Choroid plexus epithelial cell (primary cell): Measurements from ENCODE around the gene DAPK1.

Experiments
- DNase-seq: peaks from one replicate; pipeline ENCODE4 v3.0.0-alpha.2; 2010; ENCODE audit warnings: low read depth
- H3K4me3 ChIP-seq: 2 replicates; pipeline ENCODE4 v1.5.1; 2011; ENCODE audit warnings: low read depth, mild to moderate bottlenecking, control low read depth, low read length, moderate library complexity
- CTCF ChIP-seq: conservative IDR thresholded peaks from 2 replicates; pipeline ENCODE4 v1.5.1; 2011; ENCODE audit warnings: low read depth, mild to moderate bottlenecking, control low read depth, inconsistent platforms, low read length, moderate library complexity

Gene DAPK1

DNA sequence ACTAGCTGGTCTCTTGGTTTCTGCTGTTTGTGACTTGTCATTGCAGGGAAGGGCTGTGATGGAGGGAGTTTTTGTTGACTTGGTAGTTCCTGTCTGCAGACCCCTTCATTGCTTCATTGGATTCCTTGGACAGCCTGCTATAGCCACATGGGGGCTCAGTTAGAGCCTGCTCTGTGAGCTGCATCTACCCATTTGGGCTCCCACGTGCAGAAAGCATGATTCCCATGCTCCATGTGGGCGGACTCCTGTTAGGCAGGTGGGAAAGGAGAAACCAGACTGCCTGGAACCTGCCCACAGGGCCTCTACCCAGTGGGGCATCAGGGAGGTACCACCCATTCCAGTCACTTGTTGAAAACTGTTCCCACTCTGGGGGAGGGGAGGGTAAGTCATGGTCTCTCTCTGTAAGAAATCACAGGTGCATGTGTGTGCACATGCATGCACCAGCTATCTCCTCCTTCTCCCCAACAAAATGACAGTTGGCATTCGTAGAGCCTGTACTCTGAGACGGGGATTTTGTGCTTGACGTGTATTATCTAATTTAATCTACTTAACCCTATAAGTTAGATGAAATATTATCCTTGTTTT lies 61.0 kb downstream of the DAPK1 start:
- H3K4me3 ChIP-seq = no peak overlapping the region
- no peak for TF ChIP-seq CTCF
- no peak for DNase-seq

DNA sequence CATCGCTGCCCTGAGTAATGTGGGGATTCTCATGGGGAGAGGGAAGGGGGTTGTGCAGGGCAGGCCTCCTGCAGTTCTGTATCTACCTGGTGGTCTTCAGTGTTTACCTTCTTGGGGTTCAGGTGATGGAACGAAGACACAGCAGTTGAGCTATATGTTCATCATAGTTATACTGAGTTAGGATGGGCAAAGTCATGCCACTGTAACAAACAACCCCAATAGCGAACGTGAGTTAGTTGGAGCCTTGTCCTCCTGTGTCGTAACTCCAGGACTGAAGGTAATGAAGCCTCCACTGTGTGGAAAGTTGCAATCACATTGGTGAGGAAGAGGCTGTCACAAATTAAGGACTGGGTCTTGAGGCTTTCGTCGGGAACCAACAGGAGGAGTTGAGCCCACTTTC lies 64.4 kb downstream of the DAPK1 start:
- H3K4me3 ChIP-seq = no peak overlapping the region
- TF ChIP-seq CTCF = no peak
- DNase-seq = no peak

DNA sequence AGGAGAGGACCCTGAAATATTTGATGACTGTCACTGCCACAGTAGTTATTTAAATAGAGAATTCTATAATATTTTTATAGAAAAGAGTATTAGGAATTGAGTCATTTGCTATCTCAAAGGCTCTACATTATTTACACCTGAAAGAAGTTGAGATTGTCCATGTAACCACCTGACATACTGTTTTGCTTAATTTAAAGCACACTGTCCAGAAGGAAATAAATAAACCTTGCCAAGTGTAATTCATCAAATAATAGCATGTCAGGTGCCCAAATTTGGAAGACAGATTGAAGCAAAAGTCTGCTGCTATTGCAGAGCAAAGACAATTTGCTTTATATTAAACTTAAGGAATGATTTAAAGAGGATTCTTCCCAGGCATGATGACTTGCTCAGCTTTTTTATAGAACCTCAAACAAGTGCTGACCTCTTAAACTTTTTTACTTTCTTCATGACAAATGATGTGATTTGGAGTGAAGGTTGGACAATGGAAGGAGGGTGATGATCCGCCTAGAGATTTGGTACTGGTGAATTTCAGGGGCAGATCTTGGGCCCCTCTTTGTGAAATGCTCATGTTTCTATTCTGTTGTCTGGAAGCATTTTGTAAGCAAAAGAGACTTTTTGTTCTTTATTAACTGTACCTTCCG lies 65.0 kb downstream of the DAPK1 start:
- DNase-seq = no peak
- no peak for TF ChIP-seq CTCF

DNA sequence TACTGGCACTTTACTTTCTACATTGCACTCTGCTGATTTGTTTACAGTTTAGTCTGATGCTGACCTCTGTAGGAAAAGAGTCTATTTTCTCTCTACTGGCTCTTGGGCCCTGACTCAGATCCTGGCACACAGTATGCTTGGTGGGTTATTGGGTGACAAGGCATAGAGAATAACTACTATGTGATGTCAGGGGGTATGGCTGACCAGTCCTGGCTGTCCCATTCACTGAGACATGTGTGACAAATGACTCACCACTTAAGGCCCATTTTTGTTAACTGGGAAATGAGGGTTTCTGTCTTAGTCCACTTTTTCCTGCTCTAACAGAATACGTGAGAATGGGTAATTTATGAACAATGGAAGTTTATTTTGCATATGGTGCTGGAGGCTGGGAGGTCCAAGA lies 66.4 kb downstream of the DAPK1 start:
- no peak overlapping the region for H3K4me3 ChIP-seq
- no peak for DNase-seq
- TF ChIP-seq CTCF = no peak

More for the DNA sequence above, 65.0 kb downstream of the DAPK1 start:
- H3K4me3 ChIP-seq = no peak overlapping the region

- DNase-seq = no peak
- TF ChIP-seq CTCF = no peak
- no peak overlapping the region for H3K4me3 ChIP-seq
Measured at GRCh38 chr9:87564791-87565241, 67.1 kb downstream of the DAPK1 start.

DNA sequence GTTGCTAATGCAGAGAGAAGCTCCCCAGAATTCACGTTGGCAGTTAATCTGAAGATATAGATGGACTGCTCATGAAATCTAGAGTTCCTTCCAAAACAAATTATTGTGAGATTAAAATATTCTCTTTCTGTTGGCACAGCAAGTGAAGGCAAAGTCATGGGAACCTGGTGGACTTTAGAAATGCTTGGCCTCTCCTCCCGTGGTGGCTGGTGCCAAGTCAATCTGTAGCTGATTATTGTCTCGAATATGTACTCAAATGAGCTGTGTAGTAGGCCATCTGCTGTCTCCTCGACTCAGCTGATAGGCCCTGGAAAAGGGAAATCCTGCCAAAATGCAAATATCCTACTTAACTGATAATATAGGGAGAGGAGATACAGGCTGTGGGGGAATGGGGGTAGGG lies 69.3 kb downstream of the DAPK1 start:
- TF ChIP-seq CTCF = no peak
- no peak overlapping the region for H3K4me3 ChIP-seq
- no peak for DNase-seq

DNA sequence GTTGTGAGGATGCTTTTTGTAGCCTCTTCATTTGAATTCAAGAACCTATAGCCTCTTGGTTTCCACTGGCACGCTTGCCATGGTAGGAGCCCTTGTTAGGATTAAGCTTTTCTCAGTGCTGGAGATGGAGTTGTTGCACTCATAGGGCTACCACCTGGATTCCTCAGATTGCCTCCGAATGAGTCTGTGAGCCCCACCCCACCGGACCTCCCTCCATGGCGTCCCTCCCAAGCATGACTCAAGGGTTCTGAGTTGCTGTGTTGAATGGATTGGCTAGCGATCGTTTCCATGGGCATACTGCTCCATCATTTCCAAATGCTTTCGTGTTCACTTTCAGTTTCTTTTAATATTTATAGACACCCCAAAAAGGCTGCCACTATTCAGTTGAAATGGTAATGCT lies 69.9 kb downstream of the DAPK1 start:
- H3K4me3 ChIP-seq = no peak overlapping the region
- TF ChIP-seq CTCF = no peak
- DNase-seq = no peak
